Panc1 (cell line): ENCODE measurements around the gene GRHPR. TPM values are rescaled to one million over a fixed set of nuclear protein-coding genes. Genes with fewer than 3 reads are reported as not detected.
A peak's percentile ranks its signal among the peaks of the same experiment; 100 is the strongest.

ENCODE experiments used
- ATAC-seq: fragments of 200-7000 bp; cut with Tn5 transposase; 2 replicates; pipeline ENCODE4 v1.9.1; 2020; ENCODE audit warnings: mild to moderate bottlenecking, moderate library complexity
- BruUV-seq: library from RNA; stranded (reverse); fragments of 400-500 nt; replicated peaks from 2 replicates; lab custom pipeline; 2021; lab: Mats Ljungman, UMichigan
- CTCF ChIA-PET: fragments of 300-600 bp; sonication (Branson Sonifier 250); formaldehyde crosslinking; loops from one replicate; lab custom pipeline; 2022; ENCODE audit warnings: antibody characterized with exemption; lab: Charles Lee
- POLR2A ChIA-PET: fragments of 300-600 bp; sonication (Branson Sonifier 250); formaldehyde crosslinking; loops from one replicate; lab custom pipeline; 2022; ENCODE audit warnings: antibody characterized with exemption; lab: Charles Lee
- DNase-seq: peaks from one replicate; pipeline ENCODE4 v3.0.0-alpha.2; 2010; ENCODE audit warnings: low read depth, low spot score
- H3K27ac ChIP-seq: 2 replicates; pipeline ENCODE4 v1.5.1; 2011; ENCODE audit warnings: mild to moderate bottlenecking, low read length, inconsistent platforms
- H3K27me3 ChIP-seq: fragments of 200-500 bp; sonication (Bioruptor generic); 2 replicates; pipeline ENCODE4 v1.6.0; 2014; ENCODE audit warnings: low read length, inconsistent platforms; ENCODE audit not compliant: control insufficient read depth, insufficient read depth
- H3K36me3 ChIP-seq: fragments of 200-500 bp; sonication (Bioruptor generic); 2 replicates; pipeline ENCODE4 v1.5.1; 2014; ENCODE audit warnings: inconsistent platforms, mild to moderate bottlenecking, low read length, moderate library complexity; ENCODE audit not compliant: control insufficient read depth, insufficient read depth
- H3K4me1 ChIP-seq: 2 replicates; pipeline ENCODE4 v1.5.1; 2011; ENCODE audit warnings: inconsistent platforms, mild to moderate bottlenecking, low read length, moderate library complexity; ENCODE audit not compliant: control insufficient read depth, insufficient read depth
- H3K4me3 ChIP-seq, 2 experiments: 2 replicates each; pipeline ENCODE4 v1.5.1; 2011 to 2012; ENCODE audit warnings: low read depth in 2 of 2, low read length in 2 of 2, mild to moderate bottlenecking in 2 of 2, inconsistent platforms in 1 of 2, moderate library complexity in 1 of 2
- H3K9me3 ChIP-seq: fragments of 200-500 bp; sonication (Bioruptor generic); 2 replicates; pipeline ENCODE4 v1.5.1; 2014; ENCODE audit warnings: low read depth, mild to moderate bottlenecking, inconsistent platforms, low read length, moderate library complexity; ENCODE audit not compliant: control insufficient read depth, insufficient read depth
- CTCF ChIP-seq: fragments of 450-650 bp; IDR thresholded peaks from 2 replicates; pipeline ENCODE4 v1.5.1; 2017; ENCODE audit warnings: mild to moderate bottlenecking
- POLR2AphosphoS5 ChIP-seq: IDR thresholded peaks from 2 replicates; pipeline ENCODE4 v1.6.1; 2012; ENCODE audit warnings: mild to moderate bottlenecking, low read depth, low read length, moderate library complexity
- REST ChIP-seq, 2 experiments: IDR thresholded peaks; 2 replicates each; pipeline ENCODE4 v1.6.1; 2011 to 2012; ENCODE audit warnings: low read depth in 2 of 2, control low read depth in 1 of 2, low read length in 1 of 2, mild to moderate bottlenecking in 1 of 2, moderate library complexity in 1 of 2; ENCODE audit not compliant: insufficient read depth in 1 of 2
- SIN3A ChIP-seq: IDR thresholded peaks from 2 replicates; pipeline ENCODE4 v1.6.1; 2012; ENCODE audit warnings: low read depth, mild to moderate bottlenecking, low read length, moderate library complexity, borderline replicate concordance; ENCODE audit not compliant: insufficient read depth
- TCF7L2 ChIP-seq: IDR thresholded peaks from 2 replicates; pipeline ENCODE4 v1.6.1; 2011; ENCODE audit warnings: mild to moderate bottlenecking, low read depth, low read length, inconsistent platforms
- in situ Hi-C: cut with HindIII; loops from 2 replicates; pipeline ENCODE4 v1.10.0; 2016; ENCODE audit warnings: low sequenced_read_pairs, low pct_unique_long_range_greater_than_20kb
- intact Hi-C: fragments of 100-400 bp; cut with micrococcal nuclease; formaldehyde crosslinking; loops from one replicate; pipeline ENCODE4 v1.10.0; 2022; ENCODE audit not compliant: unreplicated experiment
- total RNA-seq: library from RNA; stranded (reverse); gene quantifications from one replicate; pipeline ENCODE4 v1.2.1, GENCODE V29; 2021; ENCODE audit not compliant: unreplicated experiment

GRHPR gene
- total RNA-seq, 1 experiment from 2014 or later = 238 TPM

GRCh38 chr9:37453827-37454226 lies 31.3 kb downstream of the GRHPR start:
- Histone ChIP-seq H3K9me3 (no peaks in the 10 kb centered on the region), H3K4me1 (peaks cover 33% of the 10 kb centered on the region), H3K27ac (no peak overlapping the region; the same call in 1 of the 2 replicates), H3K27me3 (no peaks in the 10 kb centered on the region), H3K4me3 (no peak overlapping the region), H3K36me3 (peaks cover 2% of the 10 kb centered on the region; the same call in 1 of the 2 replicates)
- DNase-seq (no peak), ATAC-seq (no peak)
- intact Hi-C loops = no loop called here
- POLR2A ChIA-PET = no interaction called here
- in situ Hi-C loops = no loop called here
- BruUV-seq = no TSS peak
- TF ChIP-seq POLR2AphosphoS5 = no peak
- no peak for TF ChIP-seq SIN3A
- no peak for TF ChIP-seq CTCF
- CTCF ChIA-PET = no interaction called here

- ChIA-PET POLR2A (no interaction called here), CTCF (no interaction called here)
- Histone ChIP-seq H3K4me1 (peaks cover 33% of the 10 kb centered on the region), H3K27ac (peak overlapping the region; percentile 12; the same call in 1 of the 2 replicates), H3K27me3 (no peaks in the 10 kb centered on the region), H3K4me3 (no peak overlapping the region), H3K36me3 (peaks cover 2% of the 10 kb centered on the region; the same call in 1 of the 2 replicates), H3K9me3 (no peaks in the 10 kb centered on the region)
- no peak for ATAC-seq
- intact Hi-C loops (no loop called here), in situ Hi-C loops (no loop called here)
- BruUV-seq = TSS peak; percentile 2
- no peak for DNase-seq
- no peak for TF ChIP-seq SIN3A
- TF ChIP-seq CTCF = no peak
- no peak for TF ChIP-seq REST (IDR thresholded peaks at IDR 0.05; ENCODE audit: insufficient read depth in 1 of 2, low read depth in 2 of 2, low read length in 1 of 2)
- TF ChIP-seq TCF7L2 = no peak
- TF ChIP-seq POLR2AphosphoS5 = no peak
Measured at GRCh38 chr9:37454238-37454637, 31.7 kb downstream of the GRHPR start.
